SK-N-SH (cell line): ENCODE data around the gene LEKR1. TPM values are rescaled to one million over a fixed set of nuclear protein-coding genes. Genes with fewer than 3 reads are reported as not detected.

Source experiments
- CTCF ChIA-PET: fragments of 300-600, 350-600 bp; formaldehyde crosslinking; extraction: SDS; loops from one replicate; lab custom pipeline; 2021; lab: Yijun Ruan, JAX
- POLR2A ChIA-PET: fragments of 350-600 bp; sonication (Branson Sonifier 250); formaldehyde crosslinking; extraction: SDS; loops from one replicate; lab custom pipeline; 2020; ENCODE audit warnings: antibody characterized with exemption, inconsistent platforms; lab: Yijun Ruan, JAX
- DNase-seq: peaks from one replicate; pipeline ENCODE4 v3.0.0; 2012
- H2AFZ ChIP-seq: fragments of 200-600 bp; sonication (generic); 2 replicates; pipeline ENCODE4 v1.8.1; 2016; ENCODE audit warnings: antibody characterized with exemption, mild to moderate bottlenecking, low read depth
- H3F3A ChIP-seq: fragments of 200-600 bp; sonication (generic); replicated peaks from 2 replicates; pipeline ENCODE3; 2016; ENCODE audit warnings: antibody characterized with exemption, mild to moderate bottlenecking; ENCODE audit not compliant: insufficient read depth
- H3K27ac ChIP-seq, 2 experiments: fragments of 200-500 bp in 1 of 2; fragments of 200-600 bp in 1 of 2; sonication (Bioruptor generic) in 1 of 2; sonication (generic), shearing (Covaris generic) in 1 of 2; 2 replicates each; pipeline versions ENCODE4 v1.5.1 to v1.6.1; 2014 to 2016; ENCODE audit warnings: low read depth in 2 of 2, inconsistent platforms in 1 of 2, low read length in 1 of 2, mild to moderate bottlenecking in 1 of 2, mixed read lengths in 1 of 2
- H3K27me3 ChIP-seq: fragments of 200-600 bp; sonication (generic), shearing (Covaris generic); 2 replicates; pipeline ENCODE4 v1.6.1; 2016; ENCODE audit warnings: mixed run types; ENCODE audit not compliant: insufficient read depth
- H3K36me3 ChIP-seq, 2 experiments: fragments of 200-500 bp in 1 of 2; fragments of 200-600 bp in 1 of 2; sonication (Bioruptor generic) in 1 of 2; sonication (generic) in 1 of 2; replicated peaks in 1 of 2; 2 replicates each; pipeline versions ENCODE3 to v1.5.1; 2014 to 2016; ENCODE audit warnings: low read length in 1 of 2, mild to moderate bottlenecking in 1 of 2; ENCODE audit not compliant: insufficient read depth in 2 of 2, control insufficient read depth in 1 of 2
- H3K4me1 ChIP-seq, 2 experiments: fragments of 200-500 bp in 1 of 2; fragments of 200-600 bp in 1 of 2; sonication (Bioruptor generic) in 1 of 2; sonication (generic), shearing (Covaris generic) in 1 of 2; 2 replicates each; pipeline versions ENCODE4 v1.5.1 to v1.6.1; 2014 to 2016; ENCODE audit warnings: low read depth in 1 of 2, low read length in 1 of 2, mixed run types in 1 of 2; ENCODE audit not compliant: insufficient read depth in 2 of 2, control insufficient read depth in 1 of 2
- H3K4me2 ChIP-seq: fragments of 200-600 bp; sonication (generic), shearing (Covaris generic); 2 replicates; pipeline ENCODE4 v1.6.1; 2017; ENCODE audit warnings: mixed run types
- H3K4me3 ChIP-seq, 2 experiments: fragments of 200-500 bp in 1 of 2; fragments of 200-600 bp in 1 of 2; sonication (Bioruptor generic) in 1 of 2; sonication (generic), shearing (Covaris generic) in 1 of 2; 2 replicates each; pipeline versions ENCODE4 v1.5.1 to v1.8.1; 2014 to 2016; ENCODE audit warnings: low read depth in 2 of 2, inconsistent platforms in 1 of 2, low read length in 1 of 2, mild to moderate bottlenecking in 1 of 2, mixed read lengths in 1 of 2, moderate library complexity in 1 of 2
- H3K79me2 ChIP-seq: fragments of 200-600 bp; sonication (generic); 2 replicates; pipeline ENCODE4 v1.8.1; 2017; ENCODE audit warnings: mild to moderate bottlenecking; ENCODE audit not compliant: insufficient read depth
- H3K9ac ChIP-seq: fragments of 200-600 bp; sonication (generic); 2 replicates; pipeline ENCODE4 v1.6.1; 2017; ENCODE audit warnings: mixed run types
- H3K9me2 ChIP-seq: fragments of 200-600 bp; sonication (generic); 2 replicates; pipeline ENCODE4 v1.6.1; 2017; ENCODE audit warnings: mixed run types
- H3K9me3 ChIP-seq: fragments of 200-600 bp; sonication (generic); 2 replicates; pipeline ENCODE4 v1.6.1; 2017; ENCODE audit warnings: mixed run types, mild to moderate bottlenecking, moderate library complexity
- H4K20me1 ChIP-seq: fragments of 200-600 bp; sonication (generic); 2 replicates; pipeline ENCODE4 v1.6.1; 2017; ENCODE audit warnings: mild to moderate bottlenecking, mixed run types; ENCODE audit not compliant: insufficient read depth
- CTCF ChIP-seq: fragments of 200-600 bp; sonication (generic); IDR thresholded peaks from 2 replicates; pipeline ENCODE4 v1.6.1; 2017; ENCODE audit warnings: antibody characterized with exemption, mild to moderate bottlenecking, moderate library complexity
- ELF1 ChIP-seq: IDR thresholded peaks from 2 replicates; pipeline ENCODE4 v1.4.0; 2012
- EP300 ChIP-seq, 2 experiments: IDR thresholded peaks; 2 replicates each; pipeline versions ENCODE4 v1.4.0 to v1.6.1; 2012; ENCODE audit warnings: borderline replicate concordance in 1 of 2, low read depth in 1 of 2, low read length in 1 of 2
- EZH2phosphoT487 ChIP-seq: fragments of 200-600 bp; sonication (generic); IDR thresholded peaks from 2 replicates; pipeline ENCODE4 v1.6.1; 2017; ENCODE audit warnings: low read depth, mixed run types, mild to moderate bottlenecking, antibody characterized with exemption, moderate library complexity, borderline replicate concordance
- FOXJ3 ChIP-seq: sonication (generic); formaldehyde crosslinking; IDR thresholded peaks from 2 replicates; pipeline ENCODE4 v1.5.1; 2020; ENCODE audit warnings: mild to moderate bottlenecking, missing genetic modification reagents
- FOXM1 ChIP-seq: IDR thresholded peaks from 2 replicates; pipeline ENCODE4 v1.4.0; 2012; ENCODE audit warnings: low read depth, mild to moderate bottlenecking
- GABPA ChIP-seq: IDR thresholded peaks from 2 replicates; pipeline ENCODE4 v1.4.0; 2012; ENCODE audit warnings: low read depth, mild to moderate bottlenecking
- GATA2 ChIP-seq: sonication (generic); formaldehyde crosslinking; IDR thresholded peaks from 2 replicates; pipeline ENCODE4 v1.5.0; 2020; ENCODE audit warnings: mild to moderate bottlenecking, missing genetic modification reagents
- MAX ChIP-seq: IDR thresholded peaks from 2 replicates; pipeline ENCODE4 v1.4.0; 2012; ENCODE audit warnings: low read depth
- MEF2A ChIP-seq: IDR thresholded peaks from 2 replicates; pipeline ENCODE4 v1.4.0; 2012; ENCODE audit warnings: low read depth, borderline replicate concordance
- REST ChIP-seq: IDR thresholded peaks from 2 replicates; pipeline ENCODE4 v1.6.1; 2012; ENCODE audit warnings: mild to moderate bottlenecking, low read depth, low read length, moderate library complexity
- RFX5 ChIP-seq: IDR thresholded peaks from 2 replicates; pipeline ENCODE4 v1.6.1; 2012; ENCODE audit warnings: mild to moderate bottlenecking, improper control_type of control experiment, low read length
- RXRA ChIP-seq: IDR thresholded peaks from 2 replicates; pipeline ENCODE4 v1.4.0; 2012; ENCODE audit warnings: low read depth, mild to moderate bottlenecking, borderline replicate concordance
- TEAD4 ChIP-seq: IDR thresholded peaks from 2 replicates; pipeline ENCODE4 v1.4.0; 2012; ENCODE audit warnings: mild to moderate bottlenecking, borderline replicate concordance; ENCODE audit not compliant: insufficient read depth
- USF1 ChIP-seq: IDR thresholded peaks from 2 replicates; pipeline ENCODE4 v1.4.0; 2012; ENCODE audit warnings: low read depth, borderline replicate concordance
- YY1 ChIP-seq: IDR thresholded peaks from 2 replicates; pipeline ENCODE4 v1.4.0; 2012; ENCODE audit warnings: low read depth, mild to moderate bottlenecking
- ZBTB33 ChIP-seq: IDR thresholded peaks from 2 replicates; pipeline ENCODE4 v1.4.0; 2012; ENCODE audit warnings: low read depth, borderline replicate concordance
- WGBS: methylation state at CpG from one replicate; pipeline ENCODE4 v1.1.6; 2017; ENCODE audit warnings: low lambda C conversion rate; 5-methylcytosine and 5-hydroxymethylcytosine counted together
- polyA plus RNA-seq, 3 experiments: library from polyadenylated mRNA; depleted of rRNA; stranded (reverse); fragments of >200 nt; gene quantifications; 2 replicates each; pipeline ENCODE4 v1.2.3, GENCODE V29; 2012

LEKR1 gene
- polyA plus RNA-seq, 1 of the 3 experiments (the other 2 are of a cell fraction), result 0.30 TPM

GRCh38 chr3:157070678-157070999, 244.5 kb downstream of the LEKR1 start:
- ChIA-PET POLR2A (no interaction called here), CTCF (interaction anchor here (1.7 kb wide), 1 partner anchor 11 kb away, joined by 5 read pairs; no protein-coding TSS in a partner anchor)
- Histone ChIP-seq H3K4me1 (peaks cover 8 to 9% of the 10 kb centered on the region in 2 experiments; a peak in 2 of 4 replicates), H3K36me3 (no peaks in the 10 kb centered on the region), H3K4me3 (no peak overlapping the region), H4K20me1 (no peaks in the 10 kb centered on the region), H2AFZ (no peak overlapping the region)
- TF ChIP-seq YY1 (no peak), EP300 (IDR thresholded peaks at IDR 0.05; ENCODE audit: borderline replicate concordance in 1 of 2, low read depth in 1 of 2, low read length in 1 of 2) (no peak)
- TF ChIP-seq, all 33 proteins: peak for 0
- Histone ChIP-seq H3K27me3 (no peaks in the 10 kb centered on the region), H3K27ac (no peak overlapping the region), H3K9ac (no peak overlapping the region), H3K9me3 (no peaks in the 10 kb centered on the region), H3K9me2 (no peaks in the 10 kb centered on the region), H3K79me2 (no peaks in the 10 kb centered on the region), H3K4me2 (no peak overlapping the region), H3F3A (no peaks in the 10 kb centered on the region)
- WGBS, result 83% methylated on average over 2 of the region's 2 CpGs
- no peak for DNase-seq

- no peaks in the 10 kb centered on the region for H3K27me3 ChIP-seq
- no peaks in the 10 kb centered on the region for H4K20me1 ChIP-seq
- no peaks in the 10 kb centered on the region for H3K79me2 ChIP-seq
- H3K4me2 ChIP-seq, result no peak overlapping the region
- no peak overlapping the region for H3K4me3 ChIP-seq
- no peaks in the 10 kb centered on the region for H3F3A ChIP-seq
- no peak overlapping the region for H3K27ac ChIP-seq
- no peak overlapping the region for H2AFZ ChIP-seq
- no peak for DNase-seq
- ChIA-PET POLR2A (no interaction called here), CTCF (interaction anchor here (1.2 to 2.4 kb wide), 3 partner anchors 9 to 398 kb away, joined by 3 to 11 read pairs (median 5); partner anchors contain the start of gene TIPARP)
- H3K9me2 ChIP-seq, result no peaks in the 10 kb centered on the region
- no peak overlapping the region for H3K9ac ChIP-seq
- no peaks in the 10 kb centered on the region for H3K9me3 ChIP-seq
- peaks cover 9 to 10% of the 10 kb centered on the region in 2 experiments; a peak in 2 of 4 replicates for H3K4me1 ChIP-seq
- H3K36me3 ChIP-seq, result no peaks in the 10 kb centered on the region
- WGBS, result 95% methylated on average over 2 of the region's 2 CpGs
- TF ChIP-seq FOXM1, result no peak
- TF ChIP-seq GATA2, result no peak
- TF ChIP-seq REST, result no peak
- no peak for TF ChIP-seq RFX5
- no peak for TF ChIP-seq FOXJ3
- no peak for TF ChIP-seq USF1
- no peak for TF ChIP-seq ELF1
- no peak for TF ChIP-seq CTCF
- no peak for TF ChIP-seq RXRA
- no peak for TF ChIP-seq GABPA
- TF ChIP-seq ZBTB33, result no peak
- TF ChIP-seq TEAD4, result no peak
- TF ChIP-seq EZH2phosphoT487, result no peak
- TF ChIP-seq MAX, result no peak
- no peak for TF ChIP-seq MEF2A
These were observed 245.8 kb downstream of the LEKR1 start for GRCh38 chr3:157071744-157072525.
